SH-SY5Y (cell line): Measurements from ENCODE around the gene MITF.

ENCODE experiments used
- GATA2 ChIP-seq: IDR thresholded peaks from 2 replicates; pipeline ENCODE4 v1.6.1; 2011; ENCODE audit warnings: mild to moderate bottlenecking, low read depth, low read length
- GATA3 ChIP-seq: IDR thresholded peaks from 2 replicates; pipeline ENCODE4 v1.6.1; 2011; ENCODE audit warnings: low read depth, mild to moderate bottlenecking, low read length, moderate library complexity

DNA sequence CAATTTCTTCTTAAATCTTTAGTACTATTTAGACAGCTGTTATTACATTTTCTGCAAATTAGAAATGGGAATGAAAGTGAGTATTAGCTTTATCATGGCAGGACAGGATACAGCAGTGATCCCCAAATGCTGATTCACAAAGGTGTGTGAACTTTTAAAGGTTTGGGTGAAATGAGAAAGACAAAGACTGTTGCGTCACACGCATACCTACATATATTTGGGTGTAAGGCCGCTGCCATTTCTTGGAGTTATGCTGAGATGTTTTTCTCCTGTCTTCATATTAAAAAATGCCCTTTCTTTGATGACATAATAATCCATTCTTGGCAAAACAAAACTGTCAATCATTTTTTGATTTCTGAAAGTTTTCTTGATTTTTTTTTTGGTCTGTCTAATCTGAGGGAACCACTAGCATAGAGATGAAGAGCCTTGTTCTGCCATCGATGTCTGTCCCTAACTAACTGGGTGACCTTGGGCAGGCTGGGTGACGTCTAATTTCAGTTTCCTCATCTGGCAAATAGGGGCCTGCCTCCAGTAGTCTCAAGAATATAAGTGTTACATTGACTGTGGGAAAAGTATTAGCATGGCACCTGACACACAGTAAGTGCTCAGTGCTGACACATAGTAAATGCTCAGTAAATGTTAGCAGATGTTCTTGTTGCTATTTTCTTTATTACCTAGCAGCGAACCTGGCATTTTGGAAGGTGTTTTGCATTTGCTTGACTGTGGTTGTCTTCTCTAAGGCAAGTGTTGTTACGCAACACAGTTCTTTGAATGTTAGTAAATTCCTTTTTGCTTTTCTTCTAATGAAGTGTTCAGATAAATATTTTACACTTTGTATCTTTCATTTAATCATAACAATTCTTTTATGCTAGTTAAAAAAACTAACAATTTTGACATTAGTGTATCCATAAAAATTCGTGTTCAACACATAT lies 5.0 kb downstream of the MITF start:
- TF ChIP-seq GATA2 (no peak), GATA3 (no peak)
